Panc1 (cell line): ENCODE data around the gene TMEM127. TPM values are rescaled to one million over a fixed set of nuclear protein-coding genes. Genes with fewer than 3 reads are reported as not detected.

Experiments
- ATAC-seq: fragments of 200-7000 bp; cut with Tn5 transposase; 2 replicates; pipeline ENCODE4 v1.9.1; 2020; ENCODE audit warnings: mild to moderate bottlenecking, moderate library complexity
- BruUV-seq: library from RNA; stranded (reverse); fragments of 400-500 nt; replicated peaks from 2 replicates; lab custom pipeline; 2021; lab: Mats Ljungman, UMichigan
- CTCF ChIA-PET: fragments of 300-600 bp; sonication (Branson Sonifier 250); formaldehyde crosslinking; loops from one replicate; lab custom pipeline; 2022; ENCODE audit warnings: antibody characterized with exemption; lab: Charles Lee
- POLR2A ChIA-PET: fragments of 300-600 bp; sonication (Branson Sonifier 250); formaldehyde crosslinking; loops from one replicate; lab custom pipeline; 2022; ENCODE audit warnings: antibody characterized with exemption; lab: Charles Lee
- DNase-seq: peaks from one replicate; pipeline ENCODE4 v3.0.0-alpha.2; 2010; ENCODE audit warnings: low read depth, low spot score
- H3K27ac ChIP-seq: 2 replicates; pipeline ENCODE4 v1.5.1; 2011; ENCODE audit warnings: mild to moderate bottlenecking, low read length, inconsistent platforms
- H3K27me3 ChIP-seq: fragments of 200-500 bp; sonication (Bioruptor generic); 2 replicates; pipeline ENCODE4 v1.6.0; 2014; ENCODE audit warnings: low read length, inconsistent platforms; ENCODE audit not compliant: control insufficient read depth, insufficient read depth
- H3K36me3 ChIP-seq: fragments of 200-500 bp; sonication (Bioruptor generic); 2 replicates; pipeline ENCODE4 v1.5.1; 2014; ENCODE audit warnings: inconsistent platforms, mild to moderate bottlenecking, low read length, moderate library complexity; ENCODE audit not compliant: control insufficient read depth, insufficient read depth
- H3K4me1 ChIP-seq: 2 replicates; pipeline ENCODE4 v1.5.1; 2011; ENCODE audit warnings: inconsistent platforms, mild to moderate bottlenecking, low read length, moderate library complexity; ENCODE audit not compliant: control insufficient read depth, insufficient read depth
- H3K4me3 ChIP-seq, 2 experiments: 2 replicates each; pipeline ENCODE4 v1.5.1; 2011 to 2012; ENCODE audit warnings: low read depth in 2 of 2, low read length in 2 of 2, mild to moderate bottlenecking in 2 of 2, inconsistent platforms in 1 of 2, moderate library complexity in 1 of 2
- H3K9me3 ChIP-seq: fragments of 200-500 bp; sonication (Bioruptor generic); 2 replicates; pipeline ENCODE4 v1.5.1; 2014; ENCODE audit warnings: low read depth, mild to moderate bottlenecking, inconsistent platforms, low read length, moderate library complexity; ENCODE audit not compliant: control insufficient read depth, insufficient read depth
- POLR2AphosphoS5 ChIP-seq: IDR thresholded peaks from 2 replicates; pipeline ENCODE4 v1.6.1; 2012; ENCODE audit warnings: mild to moderate bottlenecking, low read depth, low read length, moderate library complexity
- SIN3A ChIP-seq: IDR thresholded peaks from 2 replicates; pipeline ENCODE4 v1.6.1; 2012; ENCODE audit warnings: low read depth, mild to moderate bottlenecking, low read length, moderate library complexity, borderline replicate concordance; ENCODE audit not compliant: insufficient read depth
- TCF7L2 ChIP-seq: IDR thresholded peaks from 2 replicates; pipeline ENCODE4 v1.6.1; 2011; ENCODE audit warnings: mild to moderate bottlenecking, low read depth, low read length, inconsistent platforms
- in situ Hi-C: cut with HindIII; loops from 2 replicates; pipeline ENCODE4 v1.10.0; 2016; ENCODE audit warnings: low sequenced_read_pairs, low pct_unique_long_range_greater_than_20kb
- intact Hi-C: fragments of 100-400 bp; cut with micrococcal nuclease; formaldehyde crosslinking; loops from one replicate; pipeline ENCODE4 v1.10.0; 2022; ENCODE audit not compliant: unreplicated experiment
- total RNA-seq: library from RNA; stranded (reverse); gene quantifications from one replicate; pipeline ENCODE4 v1.2.1, GENCODE V29; 2021; ENCODE audit not compliant: unreplicated experiment
- TF ChIP-seq, protein P1 (sequence below): fragments of 450-650 bp; IDR thresholded peaks from 2 replicates; pipeline ENCODE4 v1.5.1; 2017; ENCODE audit warnings: mild to moderate bottlenecking
- TF ChIP-seq, protein P2 (sequence below), 2 experiments: IDR thresholded peaks; 2 replicates each; pipeline ENCODE4 v1.6.1; 2011 to 2012; ENCODE audit warnings: low read depth in 2 of 2, control low read depth in 1 of 2, low read length in 1 of 2, mild to moderate bottlenecking in 1 of 2, moderate library complexity in 1 of 2; ENCODE audit not compliant: insufficient read depth in 1 of 2

TMEM127 gene
- total RNA-seq, 1 experiment from 2014 or later: 63.1 TPM

DNA sequence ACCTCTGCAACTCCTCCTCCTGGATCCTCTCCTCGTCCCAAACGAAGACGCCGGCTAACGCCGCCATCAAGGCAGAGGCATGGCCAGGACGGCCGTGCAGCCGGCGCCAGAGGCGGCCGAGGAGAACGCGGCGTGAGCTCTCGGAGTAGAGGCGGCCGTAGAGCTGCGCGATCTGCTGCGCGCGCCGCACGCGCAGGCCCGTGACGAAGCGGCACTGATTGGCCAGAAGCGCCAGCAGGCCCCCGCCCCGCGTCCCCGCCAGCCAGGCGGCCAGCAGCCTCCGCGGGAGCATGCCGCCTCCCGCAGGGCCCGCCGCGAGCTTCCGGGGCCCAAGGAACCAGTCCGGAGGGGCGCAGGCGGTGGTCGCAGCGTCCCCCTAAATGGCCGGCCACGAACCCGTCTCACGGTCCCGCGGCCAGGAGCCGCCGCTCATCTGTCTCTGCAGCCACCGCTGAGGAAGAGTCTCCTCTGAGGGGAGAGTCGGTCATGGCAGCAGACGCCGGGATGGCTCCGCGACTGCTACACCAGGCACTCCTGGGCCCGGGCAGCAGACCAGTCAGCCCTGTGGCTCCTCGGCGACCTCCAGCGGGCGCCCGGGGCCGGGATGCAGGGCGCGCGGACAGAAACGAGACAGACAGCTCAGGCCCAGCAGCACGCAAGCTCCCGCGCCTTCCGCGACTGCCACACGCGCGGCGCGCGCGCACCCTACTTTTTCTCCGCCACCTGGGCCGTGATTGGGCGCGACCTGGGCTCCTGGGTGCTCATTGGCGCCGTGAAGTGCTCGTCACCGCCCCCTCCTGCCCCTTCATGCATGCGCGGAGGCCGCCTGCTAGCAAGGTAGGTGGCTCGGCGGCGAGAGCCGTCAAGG is 57.4 kb downstream of the TMEM127 start, which contains the start of gene STARD7:
TSS of gene STARD7 (minus strand) at position 685 of the 868 bp plus-strand sequence. CDS start at position 292, 393 bp downstream.
- DNase-seq (peak; percentile 83), ATAC-seq (peak; percentile 98)
- ChIA-PET POLR2A (interaction anchor here (0.7 to 1.0 kb wide), 2 partner anchors 22 to 304 kb away, joined by 3 to 12 read pairs; no protein-coding TSS in a partner anchor), CTCF (interaction anchor here (0.6 to 0.7 kb wide), 2 partner anchors 17 to 20 kb away, joined by 3 read pairs; no protein-coding TSS in a partner anchor)
- BruUV-seq: no TSS peak
- Histone ChIP-seq H3K9me3 (no peaks in the 10 kb centered on the region), H3K4me1 (peaks cover 33% of the 10 kb centered on the region), H3K27me3 (no peaks in the 10 kb centered on the region), H3K36me3 (no peaks in the 10 kb centered on the region; the same call in none of the 2 replicates), H3K4me3 (peak within 1 kb of the TSS; percentile 73 to 91), H3K27ac (peak within 1 kb of the TSS; percentile 98)
- in situ Hi-C loops (no loop called here), intact Hi-C loops (loop anchor here (5.0 kb wide), 1 partner anchor 54 kb away; no protein-coding TSS in a partner anchor)
- TF ChIP-seq POLR2AphosphoS5 (peak; percentile 86), TCF7L2 (no peak), SIN3A (peak; percentile 74; the same call in 1 of the 2 replicates)
- TF ChIP-seq, protein P1, sequence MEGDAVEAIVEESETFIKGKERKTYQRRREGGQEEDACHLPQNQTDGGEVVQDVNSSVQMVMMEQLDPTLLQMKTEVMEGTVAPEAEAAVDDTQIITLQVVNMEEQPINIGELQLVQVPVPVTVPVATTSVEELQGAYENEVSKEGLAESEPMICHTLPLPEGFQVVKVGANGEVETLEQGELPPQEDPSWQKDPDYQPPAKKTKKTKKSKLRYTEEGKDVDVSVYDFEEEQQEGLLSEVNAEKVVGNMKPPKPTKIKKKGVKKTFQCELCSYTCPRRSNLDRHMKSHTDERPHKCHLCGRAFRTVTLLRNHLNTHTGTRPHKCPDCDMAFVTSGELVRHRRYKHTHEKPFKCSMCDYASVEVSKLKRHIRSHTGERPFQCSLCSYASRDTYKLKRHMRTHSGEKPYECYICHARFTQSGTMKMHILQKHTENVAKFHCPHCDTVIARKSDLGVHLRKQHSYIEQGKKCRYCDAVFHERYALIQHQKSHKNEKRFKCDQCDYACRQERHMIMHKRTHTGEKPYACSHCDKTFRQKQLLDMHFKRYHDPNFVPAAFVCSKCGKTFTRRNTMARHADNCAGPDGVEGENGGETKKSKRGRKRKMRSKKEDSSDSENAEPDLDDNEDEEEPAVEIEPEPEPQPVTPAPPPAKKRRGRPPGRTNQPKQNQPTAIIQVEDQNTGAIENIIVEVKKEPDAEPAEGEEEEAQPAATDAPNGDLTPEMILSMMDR: peak; percentile 46; the same call in 1 of the 2 replicates
- TF ChIP-seq, protein P2, sequence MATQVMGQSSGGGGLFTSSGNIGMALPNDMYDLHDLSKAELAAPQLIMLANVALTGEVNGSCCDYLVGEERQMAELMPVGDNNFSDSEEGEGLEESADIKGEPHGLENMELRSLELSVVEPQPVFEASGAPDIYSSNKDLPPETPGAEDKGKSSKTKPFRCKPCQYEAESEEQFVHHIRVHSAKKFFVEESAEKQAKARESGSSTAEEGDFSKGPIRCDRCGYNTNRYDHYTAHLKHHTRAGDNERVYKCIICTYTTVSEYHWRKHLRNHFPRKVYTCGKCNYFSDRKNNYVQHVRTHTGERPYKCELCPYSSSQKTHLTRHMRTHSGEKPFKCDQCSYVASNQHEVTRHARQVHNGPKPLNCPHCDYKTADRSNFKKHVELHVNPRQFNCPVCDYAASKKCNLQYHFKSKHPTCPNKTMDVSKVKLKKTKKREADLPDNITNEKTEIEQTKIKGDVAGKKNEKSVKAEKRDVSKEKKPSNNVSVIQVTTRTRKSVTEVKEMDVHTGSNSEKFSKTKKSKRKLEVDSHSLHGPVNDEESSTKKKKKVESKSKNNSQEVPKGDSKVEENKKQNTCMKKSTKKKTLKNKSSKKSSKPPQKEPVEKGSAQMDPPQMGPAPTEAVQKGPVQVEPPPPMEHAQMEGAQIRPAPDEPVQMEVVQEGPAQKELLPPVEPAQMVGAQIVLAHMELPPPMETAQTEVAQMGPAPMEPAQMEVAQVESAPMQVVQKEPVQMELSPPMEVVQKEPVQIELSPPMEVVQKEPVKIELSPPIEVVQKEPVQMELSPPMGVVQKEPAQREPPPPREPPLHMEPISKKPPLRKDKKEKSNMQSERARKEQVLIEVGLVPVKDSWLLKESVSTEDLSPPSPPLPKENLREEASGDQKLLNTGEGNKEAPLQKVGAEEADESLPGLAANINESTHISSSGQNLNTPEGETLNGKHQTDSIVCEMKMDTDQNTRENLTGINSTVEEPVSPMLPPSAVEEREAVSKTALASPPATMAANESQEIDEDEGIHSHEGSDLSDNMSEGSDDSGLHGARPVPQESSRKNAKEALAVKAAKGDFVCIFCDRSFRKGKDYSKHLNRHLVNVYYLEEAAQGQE (IDR thresholded peaks at IDR 0.05; ENCODE audit: insufficient read depth in 1 of 2, low read depth in 2 of 2, low read length in 1 of 2): no peak; a peak in 1 of 4 replicates

DNA sequence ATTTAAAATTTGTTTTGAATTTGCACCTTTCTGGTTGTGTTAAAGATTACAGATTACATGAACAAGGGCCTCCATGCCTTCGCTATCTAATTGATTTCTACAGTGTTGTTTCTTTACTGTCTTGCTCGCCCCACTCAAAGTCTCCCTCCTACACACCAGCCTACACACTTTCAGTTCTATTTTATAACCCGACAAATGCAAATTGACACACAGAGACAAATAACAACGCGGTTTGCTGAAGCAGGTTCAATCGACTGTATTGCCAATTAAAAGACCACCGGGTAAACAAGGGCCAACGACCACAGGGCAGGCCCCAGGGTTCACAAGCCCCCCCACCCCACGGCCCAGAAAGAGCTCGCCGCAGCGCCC is 58.0 kb downstream of the TMEM127 start:
- Histone ChIP-seq H3K27me3 (no peaks in the 10 kb centered on the region), H3K36me3 (no peaks in the 10 kb centered on the region; the same call in none of the 2 replicates), H3K4me3 (peak overlapping the region; percentile 73 to 91), H3K9me3 (no peaks in the 10 kb centered on the region), H3K4me1 (peaks cover 39% of the 10 kb centered on the region), H3K27ac (peak overlapping the region; percentile 80)
- intact Hi-C loops (loop anchor here (5.0 kb wide), 1 partner anchor 55 kb away; no protein-coding TSS in a partner anchor), in situ Hi-C loops (no loop called here)
- POLR2A ChIA-PET: interaction anchor here (0.7 kb wide), 1 partner anchor 21 kb away, joined by 12 read pairs; no protein-coding TSS in a partner anchor
- ATAC-seq: no peak
- BruUV-seq: no TSS peak
- CTCF ChIA-PET: interaction anchor here (0.6 kb wide), 1 partner anchor 17 kb away, joined by 3 read pairs; no protein-coding TSS in a partner anchor
- DNase-seq: no peak
- TF ChIP-seq, protein P2 (IDR thresholded peaks at IDR 0.05; ENCODE audit: insufficient read depth in 1 of 2, low read depth in 2 of 2, low read length in 1 of 2): no peak
- TF ChIP-seq POLR2AphosphoS5 (no peak), TCF7L2 (no peak), SIN3A (no peak)
- TF ChIP-seq, protein P1: no peak
